Measurements from ENCODE around the gene TRRAP. TPM values are rescaled to one million over a fixed set of nuclear protein-coding genes. Genes with fewer than 3 reads are reported as not detected.
A peak's percentile ranks its signal among the peaks of the same experiment; 100 is the strongest.

The TRRAP gene
- total and polyA plus RNA-seq, 4 donors, result 8.3 to 43.1 (median 20.9) TPM

DNA sequence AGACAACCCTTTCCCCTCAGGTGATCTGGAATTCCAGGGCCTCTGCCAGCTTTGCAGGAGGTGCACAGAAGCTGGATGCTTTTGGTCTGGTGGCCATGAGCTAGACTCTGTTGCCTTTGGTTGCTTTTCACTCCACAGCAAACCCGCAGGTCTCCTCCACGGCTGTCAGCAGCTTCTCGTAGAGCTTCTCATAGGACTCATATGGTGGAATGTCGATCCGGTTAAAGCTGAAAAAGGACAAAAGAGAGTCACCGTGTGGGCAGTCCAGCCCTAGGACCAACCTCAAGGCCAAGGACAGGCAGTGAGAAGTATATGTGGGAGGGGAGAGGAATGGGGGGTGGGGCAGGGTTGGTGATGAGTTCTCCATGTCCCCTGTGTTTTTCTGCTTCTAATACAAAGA lies 152.1 kb downstream of the TRRAP start:
- Histone ChIP-seq H3K9ac (ENCODE audit: insufficient read depth in 1 of 2, low read length in 2 of 2) (no peak overlapping the region), H3K4me1 (ENCODE audit: control insufficient read depth in 5 of 5, insufficient read depth in 5 of 5, low read length in 5 of 5) (peaks cover 0 to 2% (median 0%) of the 10 kb centered on the region in 5 donors), H3K36me3 (ENCODE audit: control insufficient read depth in 4 of 4, insufficient read depth in 4 of 4, low read length in 4 of 4) (peaks cover 34 to 56% (median 39%) of the 10 kb centered on the region in 4 donors), H3K27ac (ENCODE audit: low read depth in 1 of 2, low read length in 1 of 2) (peak overlapping the region in 1 of 2 donors; percentile 3), H3K4me3 (no peak overlapping the region), H3K27me3 (ENCODE audit: control insufficient read depth in 3 of 3, insufficient read depth in 3 of 3, low read length in 2 of 3) (no peaks in the 10 kb centered on the region), H3K9me3 (ENCODE audit: control insufficient read depth in 4 of 4, insufficient read depth in 3 of 4, low read length in 3 of 4) (peaks cover 0 to 10% (median 2%) of the 10 kb centered on the region in 4 donors)
- no peak for ATAC-seq (ENCODE audit: insufficient read depth, low FRiP score)
- WGBS, 2 donors, result 95 to 97% methylated on average over 6 of the region's 6 CpGs
- TF ChIP-seq, protein P1, sequence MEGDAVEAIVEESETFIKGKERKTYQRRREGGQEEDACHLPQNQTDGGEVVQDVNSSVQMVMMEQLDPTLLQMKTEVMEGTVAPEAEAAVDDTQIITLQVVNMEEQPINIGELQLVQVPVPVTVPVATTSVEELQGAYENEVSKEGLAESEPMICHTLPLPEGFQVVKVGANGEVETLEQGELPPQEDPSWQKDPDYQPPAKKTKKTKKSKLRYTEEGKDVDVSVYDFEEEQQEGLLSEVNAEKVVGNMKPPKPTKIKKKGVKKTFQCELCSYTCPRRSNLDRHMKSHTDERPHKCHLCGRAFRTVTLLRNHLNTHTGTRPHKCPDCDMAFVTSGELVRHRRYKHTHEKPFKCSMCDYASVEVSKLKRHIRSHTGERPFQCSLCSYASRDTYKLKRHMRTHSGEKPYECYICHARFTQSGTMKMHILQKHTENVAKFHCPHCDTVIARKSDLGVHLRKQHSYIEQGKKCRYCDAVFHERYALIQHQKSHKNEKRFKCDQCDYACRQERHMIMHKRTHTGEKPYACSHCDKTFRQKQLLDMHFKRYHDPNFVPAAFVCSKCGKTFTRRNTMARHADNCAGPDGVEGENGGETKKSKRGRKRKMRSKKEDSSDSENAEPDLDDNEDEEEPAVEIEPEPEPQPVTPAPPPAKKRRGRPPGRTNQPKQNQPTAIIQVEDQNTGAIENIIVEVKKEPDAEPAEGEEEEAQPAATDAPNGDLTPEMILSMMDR (IDR thresholded peaks at IDR 0.05; ENCODE audit: control extremely low read depth, extremely low read depth), result no peak
- DNase-seq, result no peak

DNA sequence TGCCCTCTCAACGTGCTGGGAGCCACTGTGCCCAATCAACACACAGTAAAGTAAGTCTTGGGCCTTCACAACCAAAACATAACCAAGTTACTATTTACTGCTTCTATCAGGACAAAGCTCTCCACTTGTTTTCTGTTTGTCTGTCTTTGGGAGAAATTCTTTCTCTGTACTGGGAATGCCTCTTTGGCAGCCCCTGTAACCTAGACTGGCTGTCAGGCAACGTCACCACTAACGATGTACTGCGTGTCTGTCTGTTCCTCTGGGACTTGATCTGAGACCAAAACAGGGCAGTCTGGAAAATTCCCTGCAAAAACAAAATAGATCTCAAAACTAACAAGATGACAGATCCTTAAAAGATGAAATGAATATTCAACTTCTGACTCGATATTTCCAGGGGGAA lies 152.6 kb downstream of the TRRAP start:
- Histone ChIP-seq H3K27me3 (ENCODE audit: control insufficient read depth in 3 of 3, insufficient read depth in 3 of 3, low read length in 2 of 3) (no peaks in the 10 kb centered on the region), H3K9ac (ENCODE audit: insufficient read depth in 1 of 2, low read length in 2 of 2) (no peak overlapping the region), H3K4me3 (no peak overlapping the region), H3K36me3 (ENCODE audit: control insufficient read depth in 4 of 4, insufficient read depth in 4 of 4, low read length in 4 of 4) (peaks cover 38 to 61% (median 43%) of the 10 kb centered on the region in 4 donors), H3K4me1 (ENCODE audit: control insufficient read depth in 5 of 5, insufficient read depth in 5 of 5, low read length in 5 of 5) (peaks cover 0 to 2% (median 0%) of the 10 kb centered on the region in 5 donors), H3K27ac (ENCODE audit: low read depth in 1 of 2, low read length in 1 of 2) (no peak overlapping the region), H3K9me3 (ENCODE audit: control insufficient read depth in 4 of 4, insufficient read depth in 3 of 4, low read length in 3 of 4) (peaks cover 0 to 10% (median 2%) of the 10 kb centered on the region in 4 donors)
- DNase-seq, result no peak
- no peak for ATAC-seq (ENCODE audit: insufficient read depth, low FRiP score)
- TF ChIP-seq, protein P1 (IDR thresholded peaks at IDR 0.05; ENCODE audit: control extremely low read depth, extremely low read depth), result no peak
- WGBS, 2 donors, result 91% methylated on average over 5 of the region's 5 CpGs

DNA sequence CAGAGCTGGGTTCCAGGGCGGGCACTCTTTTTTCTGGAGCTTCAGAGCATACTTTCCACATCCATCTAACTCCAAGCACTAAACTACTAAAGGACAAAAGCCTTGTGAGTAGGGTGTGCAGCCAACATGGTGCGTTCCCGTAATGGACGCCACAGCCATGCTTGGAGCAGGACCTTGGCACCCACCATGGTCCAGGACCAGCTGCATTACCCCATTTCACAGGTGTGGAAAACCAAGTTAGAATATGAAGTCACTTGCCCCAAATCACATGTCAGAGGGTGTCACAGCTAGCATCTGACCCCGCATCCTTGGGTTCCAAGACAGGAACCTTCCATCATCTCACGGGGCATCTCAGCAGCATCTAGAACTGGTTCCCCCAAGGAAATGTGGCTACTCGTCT lies 153.2 kb downstream of the TRRAP start:
- Histone ChIP-seq H3K36me3 (ENCODE audit: control insufficient read depth in 4 of 4, insufficient read depth in 4 of 4, low read length in 4 of 4) (peaks cover 38 to 66% (median 44%) of the 10 kb centered on the region in 4 donors), H3K9ac (ENCODE audit: insufficient read depth in 1 of 2, low read length in 2 of 2) (no peak overlapping the region), H3K4me3 (no peak overlapping the region), H3K27me3 (ENCODE audit: control insufficient read depth in 3 of 3, insufficient read depth in 3 of 3, low read length in 2 of 3) (no peaks in the 10 kb centered on the region), H3K27ac (ENCODE audit: low read depth in 1 of 2, low read length in 1 of 2) (no peak overlapping the region), H3K9me3 (ENCODE audit: control insufficient read depth in 4 of 4, insufficient read depth in 3 of 4, low read length in 3 of 4) (peaks cover 0 to 10% (median 2%) of the 10 kb centered on the region in 4 donors), H3K4me1 (ENCODE audit: control insufficient read depth in 5 of 5, insufficient read depth in 5 of 5, low read length in 5 of 5) (peaks cover 0 to 2% (median 0%) of the 10 kb centered on the region in 5 donors)
- DNase-seq (no peak), ATAC-seq (ENCODE audit: insufficient read depth, low FRiP score) (no peak)
- 94% methylated on average over 7 of the region's 7 CpGs for WGBS, 2 donors
- TF ChIP-seq, protein P1 (IDR thresholded peaks at IDR 0.05; ENCODE audit: control extremely low read depth, extremely low read depth), result no peak

DNA sequence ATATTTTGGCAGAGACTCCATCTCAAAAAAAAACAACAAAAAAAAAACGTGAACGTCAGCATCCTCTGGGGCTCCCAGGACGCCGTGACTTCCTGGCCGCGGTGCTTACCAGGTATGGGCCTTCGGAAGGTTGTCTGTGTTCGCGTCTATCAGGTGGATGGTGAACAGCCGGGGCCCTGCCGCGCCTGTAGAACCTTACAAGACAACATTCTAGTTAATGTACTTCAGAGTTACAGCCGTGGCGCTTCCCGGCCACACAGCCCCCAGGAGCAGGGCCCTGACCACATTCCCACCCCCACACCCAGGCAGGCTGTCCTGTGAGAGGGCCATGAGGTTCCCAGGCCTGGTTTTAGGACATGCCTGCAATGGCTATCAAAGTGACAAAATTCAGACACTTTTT lies 154.6 kb downstream of the TRRAP start:
- TF ChIP-seq, protein P1 (IDR thresholded peaks at IDR 0.05; ENCODE audit: control extremely low read depth, extremely low read depth), result no peak
- H3K36me3 ChIP-seq (ENCODE audit: control insufficient read depth in 4 of 4, insufficient read depth in 4 of 4, low read length in 4 of 4), result peaks cover 40 to 76% (median 52%) of the 10 kb centered on the region in 4 donors
- ATAC-seq (ENCODE audit: insufficient read depth, low FRiP score) (no peak), DNase-seq (no peak)
- whole genome bisulfite sequencing, 2 donors, result 92 to 95% methylated on average over 15 of the region's 15 CpGs
- H3K9ac ChIP-seq (ENCODE audit: insufficient read depth in 1 of 2, low read length in 2 of 2), result no peak overlapping the region
- H3K4me1 ChIP-seq (ENCODE audit: control insufficient read depth in 5 of 5, insufficient read depth in 5 of 5, low read length in 5 of 5), result peaks cover 0 to 2% (median 0%) of the 10 kb centered on the region in 5 donors
- H3K9me3 ChIP-seq (ENCODE audit: control insufficient read depth in 4 of 4, insufficient read depth in 3 of 4, low read length in 3 of 4), result peaks cover 0 to 10% (median 2%) of the 10 kb centered on the region in 4 donors
- H3K27ac ChIP-seq (ENCODE audit: low read depth in 1 of 2, low read length in 1 of 2), result no peak overlapping the region
- H3K27me3 ChIP-seq (ENCODE audit: control insufficient read depth in 3 of 3, insufficient read depth in 3 of 3, low read length in 2 of 3), result no peaks in the 10 kb centered on the region
- no peak overlapping the region for H3K4me3 ChIP-seq
